Duodenal mucosa (tissue), 2 donors: Measurements from ENCODE around the gene RAB37.

Experiments used
- H3K27ac ChIP-seq: one replicate; pipeline ENCODE4 v1.7.0; 2013; ENCODE audit warnings: low read depth, low read length
- H3K27me3 ChIP-seq, 2 donors: one replicate each; pipeline ENCODE4 v1.7.0; 2013; ENCODE audit warnings: low read length in 2 of 2, control low read depth in 1 of 2; ENCODE audit not compliant: insufficient read depth in 2 of 2, control insufficient read depth in 1 of 2
- H3K36me3 ChIP-seq, 2 donors: one replicate each; pipeline ENCODE4 v1.7.0; 2013; ENCODE audit warnings: low read length in 2 of 2, control low read depth in 1 of 2; ENCODE audit not compliant: insufficient read depth in 2 of 2, control insufficient read depth in 1 of 2
- H3K4me1 ChIP-seq, 2 donors: one replicate each; pipeline ENCODE4 v1.7.0; 2013; ENCODE audit warnings: low read length in 2 of 2, control low read depth in 1 of 2; ENCODE audit not compliant: insufficient read depth in 2 of 2, control insufficient read depth in 1 of 2
- H3K4me3 ChIP-seq, 2 donors: one replicate each; pipeline ENCODE4 v1.7.0; 2013; ENCODE audit warnings: low read length in 2 of 2, low read depth in 1 of 2
- H3K9ac ChIP-seq, 2 donors: one replicate each; pipeline ENCODE4 v1.7.0; 2013; ENCODE audit warnings: low read length in 2 of 2, low read depth in 1 of 2
- H3K9me3 ChIP-seq, 2 donors: one replicate each; pipeline ENCODE4 v1.7.0; 2013; ENCODE audit warnings: low read length in 2 of 2, control low read depth in 1 of 2; ENCODE audit not compliant: control insufficient read depth in 1 of 2

Gene RAB37

GRCh38 chr17:74775409-74776043 lies 38.5 kb downstream of the RAB37 start:
- Histone ChIP-seq H3K4me1 (peaks cover 19 to 57% of the 10 kb centered on the region in 2 donors), H3K27ac (peak overlapping the region; percentile 55)

GRCh38 chr17:74776044-74776962 lies 39.2 kb downstream of the RAB37 start, which contains the start of gene NAT9:
TSS of gene NAT9 (minus strand) at chr17:74776345. CDS start at chr17:74775698, 647 bp downstream.
- Histone ChIP-seq H3K36me3 (peaks cover 4 to 24% of the 10 kb centered on the region in 2 donors), H3K9ac (peak within 1 kb of the TSS; percentile 78 to 86), H3K4me3 (peak within 1 kb of the TSS; percentile 83 to 90), H3K4me1 (peaks cover 14 to 55% of the 10 kb centered on the region in 2 donors), H3K9me3 (no peaks in the 10 kb centered on the region), H3K27me3 (no peaks in the 10 kb centered on the region), H3K27ac (peak within 1 kb of the TSS; percentile 55)

More at GRCh38 chr17:74775409-74776043, 38.5 kb downstream of the RAB37 start:
- Histone ChIP-seq H3K9ac (peak overlapping the region; percentile 78 to 86), H3K4me3 (peak overlapping the region; percentile 83 to 90), H3K27me3 (no peaks in the 10 kb centered on the region), H3K9me3 (no peaks in the 10 kb centered on the region), H3K36me3 (peaks cover 10 to 30% of the 10 kb centered on the region in 2 donors)

GRCh38 chr17:74776990-74777389 lies 39.9 kb downstream of the RAB37 start:
- Histone ChIP-seq H3K9ac (peak overlapping the region; percentile 20 to 66), H3K27me3 (no peaks in the 10 kb centered on the region), H3K9me3 (no peaks in the 10 kb centered on the region), H3K36me3 (peaks cover 0 to 20% of the 10 kb centered on the region in 2 donors), H3K27ac (no peak overlapping the region), H3K4me1 (peaks cover 13 to 51% of the 10 kb centered on the region in 2 donors), H3K4me3 (peak overlapping the region; percentile 83 to 90)

- H3K4me1 ChIP-seq = peaks cover 13 to 51% of the 10 kb centered on the region in 2 donors
- no peak overlapping the region for H3K9ac ChIP-seq
- no peaks in the 10 kb centered on the region for H3K27me3 ChIP-seq
- H3K4me3 ChIP-seq = no peak overlapping the region
- no peaks in the 10 kb centered on the region for H3K9me3 ChIP-seq
- no peak overlapping the region for H3K27ac ChIP-seq
- peaks cover 0 to 10% of the 10 kb centered on the region in 2 donors for H3K36me3 ChIP-seq
Measured at GRCh38 chr17:74777901-74778515, 41.0 kb downstream of the RAB37 start.

GRCh38 chr17:74778960-74779359 lies 41.9 kb downstream of the RAB37 start:
- no peaks in the 10 kb centered on the region for H3K9me3 ChIP-seq
- H3K27me3 ChIP-seq = no peaks in the 10 kb centered on the region
- peaks cover 0 to 3% of the 10 kb centered on the region in 2 donors for H3K36me3 ChIP-seq
- peaks cover 13 to 48% of the 10 kb centered on the region in 2 donors for H3K4me1 ChIP-seq
- no peak overlapping the region for H3K27ac ChIP-seq
- H3K9ac ChIP-seq = no peak overlapping the region
- no peak overlapping the region for H3K4me3 ChIP-seq

- Histone ChIP-seq H3K9ac (no peak overlapping the region), H3K27ac (no peak overlapping the region), H3K4me1 (peaks cover 13 to 45% of the 10 kb centered on the region in 2 donors)
Measured at GRCh38 chr17:74779501-74779900, 42.4 kb downstream of the RAB37 start.

GRCh38 chr17:74779948-74780400 lies 42.9 kb downstream of the RAB37 start:
- Histone ChIP-seq H3K27me3 (no peaks in the 10 kb centered on the region), H3K27ac (no peak overlapping the region), H3K36me3 (peaks cover 0 to 3% of the 10 kb centered on the region in 2 donors), H3K9ac (no peak overlapping the region), H3K4me1 (peaks cover 13 to 45% of the 10 kb centered on the region in 2 donors), H3K4me3 (no peak overlapping the region), H3K9me3 (no peaks in the 10 kb centered on the region)

More at GRCh38 chr17:74779501-74779900, 42.4 kb downstream of the RAB37 start:
- Histone ChIP-seq H3K36me3 (peaks cover 0 to 3% of the 10 kb centered on the region in 2 donors), H3K27me3 (no peaks in the 10 kb centered on the region), H3K4me3 (no peak overlapping the region), H3K9me3 (no peaks in the 10 kb centered on the region)

- Histone ChIP-seq H3K9me3 (no peaks in the 10 kb centered on the region), H3K9ac (no peak overlapping the region), H3K4me1 (peaks cover 8 to 38% of the 10 kb centered on the region in 2 donors), H3K36me3 (peaks cover 0 to 7% of the 10 kb centered on the region in 2 donors), H3K4me3 (no peak overlapping the region), H3K27me3 (no peaks in the 10 kb centered on the region), H3K27ac (no peak overlapping the region)
Measured at GRCh38 chr17:74780443-74781238, 43.6 kb downstream of the RAB37 start.

GRCh38 chr17:74782571-74782970 lies 45.5 kb downstream of the RAB37 start:
- Histone ChIP-seq H3K4me1 (peaks cover 0 to 27% of the 10 kb centered on the region in 2 donors), H3K9me3 (no peaks in the 10 kb centered on the region), H3K36me3 (peaks cover 0 to 15% of the 10 kb centered on the region in 2 donors), H3K27me3 (no peaks in the 10 kb centered on the region), H3K9ac (no peak overlapping the region), H3K27ac (no peak overlapping the region), H3K4me3 (no peak overlapping the region)
